Pancreas (tissue), 10 donors: ENCODE measurements around the gene ANKS1B. TPM values are rescaled to one million over a fixed set of nuclear protein-coding genes. Genes with fewer than 3 reads are reported as not detected.

ENCODE experiments used
- ATAC-seq, 4 donors: fragments of 200-7000 bp; cut with Tn5 transposase; one replicate each; pipeline versions ENCODE4 v1.8.0 to v1.9.1; 2020; ENCODE audit warnings: mild to moderate bottlenecking in 4 of 4, moderate library complexity in 4 of 4
- DNase-seq, 6 donors: peaks; one replicate each; pipeline ENCODE4 v3.0.0-alpha.2; 2020
- FAIRE-seq: peaks from 2 replicates; lab custom pipeline; 2012; peaks lifted over from hg19 to GRCh38; lab: Jason Lieb, UNC
- H3K27ac ChIP-seq, 4 donors: fragments of 200-600 bp; sonication (generic); 1 replicate in 3 of 4; 2 replicates in 1 of 4; pipeline versions ENCODE4 v1.5.0 to v1.8.0; 2020
- H3K27me3 ChIP-seq, 4 donors: fragments of 200-600 bp; one replicate each; pipeline ENCODE4 v1.8.0; 2021
- H3K36me3 ChIP-seq, 3 donors: fragments of 200-600 bp; sonication (generic) in 1 of 3; one replicate each; pipeline versions ENCODE4 v1.5.0 to v1.8.0; 2020 to 2021
- H3K4me1 ChIP-seq, 3 donors: fragments of 200-600 bp; one replicate each; pipeline ENCODE4 v1.8.0; 2021
- H3K4me3 ChIP-seq, 4 donors: fragments of 200-600 bp; sonication (generic) in 2 of 4; one replicate each; pipeline versions ENCODE4 v1.5.0 to v1.8.0; 2020 to 2021
- H3K9me3 ChIP-seq, 4 donors: fragments of 200-600 bp; one replicate each; pipeline ENCODE4 v1.8.0; 2021
- CTCF ChIP-seq, 4 donors: fragments of 200-600 bp; sonication (generic) in 3 of 4; IDR thresholded peaks; one replicate each; pipeline versions ENCODE4 v1.5.0 to v1.8.0; 2021; ENCODE audit warnings: antibody characterized with exemption in 4 of 4
- WGBS, 2 donors: extraction: QIAGEN DNeasy Blood & Tissue Kit; methylation state at CpG; one replicate each; pipeline ENCODE4 v1.1.7; 2013; 5-methylcytosine and 5-hydroxymethylcytosine counted together
- intact Hi-C, 3 donors: fragments of 100-400 bp; cut with DNase I; formaldehyde crosslinking; loops; one replicate each; pipeline versions ENCODE4 v1.11.1 to v1.14.2; 2022
- polyA plus RNA-seq, 2 donors: library from polyadenylated mRNA; stranded (reverse); fragments of 200-250 nt; gene quantifications; one replicate each; pipeline ENCODE4 v1.2.3, GENCODE V29; 2013
- total RNA-seq, 6 donors: library from RNA; stranded (reverse); fragmentation: NEBNext Ultra II Directional in 4 of 6; extraction: Animal tissue kit (Norgen Biotek cat#: 25700) in 4 of 6; gene quantifications; one replicate each; pipeline versions ENCODE4 v1.2.1 to v1.2.4, GENCODE V29; 2021 to 2023
- donor health status: healthy with polysubstance abuse.
- donor health status: DM: no; HTN: no; CAD: no; lungs with moderate emphysema.
- donor health status: DM: no; HTN: no; CAD: no.
- donor health status: control.
- donor health status: control.
- donor health status: Bipolar disorder and iron deficiency.
- donor health status: DM: yes; HTN: yes; CAD: no.
- donor health status: DM: no; HTN: no; CAD: no.
- donor health status: DM: no; HTN: no; CAD: no.
- donor health status: DM: yes; HTN: yes; CAD: no.

Gene ANKS1B
- total and polyA plus RNA-seq, 8 donors = 0.49 to 3.2 (median 1.9) TPM

- WGBS, 2 donors = 40 to 51% methylated on average over 3 of the region's 3 CpGs
- Histone ChIP-seq H3K36me3 (no peaks in the 10 kb centered on the region), H3K4me3 (no peak overlapping the region), H3K9me3 (no peaks in the 10 kb centered on the region), H3K27ac (no peak overlapping the region), H3K4me1 (no peaks in the 10 kb centered on the region), H3K27me3 (no peaks in the 10 kb centered on the region)
- TF ChIP-seq CTCF (IDR thresholded peaks at IDR 0.05) = no peak
- DNase-seq = no peak
- no peak for ATAC-seq
- intact Hi-C loops = no loop called here
- FAIRE-seq = no peak
Measured at GRCh38 chr12:99192489-99192888, 792.2 kb downstream of the ANKS1B start.

DNA sequence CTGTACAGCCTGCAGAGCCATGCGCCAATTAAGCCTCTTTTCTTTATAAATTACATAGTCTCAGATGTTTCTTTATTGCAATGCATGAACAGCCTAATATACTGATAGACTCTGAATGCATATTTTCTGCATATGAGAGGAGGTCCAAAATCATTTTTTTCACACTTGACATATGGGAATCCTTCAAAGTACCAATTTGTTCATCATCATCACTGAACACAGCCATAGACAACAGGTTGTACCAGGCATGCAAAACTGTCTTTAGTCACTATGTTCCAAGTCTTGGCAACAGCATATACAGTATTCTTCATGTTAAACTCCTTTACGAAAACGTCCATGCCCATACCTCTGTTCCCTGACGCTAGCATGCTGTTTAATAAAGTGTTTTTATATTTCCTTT lies 807.9 kb downstream of the ANKS1B start:
- no peak for ATAC-seq

DNA sequence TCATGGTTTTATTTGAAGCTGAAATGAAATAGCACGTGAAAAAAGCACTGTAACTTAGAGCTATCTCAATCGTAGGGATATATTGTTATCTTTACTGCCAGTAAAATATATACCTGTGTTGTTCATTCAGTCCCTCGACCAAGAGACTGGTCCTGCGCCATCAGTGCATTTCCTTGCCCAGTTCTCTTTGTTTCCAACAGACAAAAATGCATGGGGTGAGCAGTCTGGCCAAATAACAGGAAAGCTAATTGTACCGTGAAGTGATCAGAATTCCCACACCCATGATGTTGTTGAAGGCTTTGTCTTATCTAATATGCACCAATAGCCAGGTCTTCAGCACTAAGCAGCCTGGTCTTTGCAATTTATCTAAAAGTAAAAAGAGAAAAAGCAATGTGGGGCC lies 814.3 kb downstream of the ANKS1B start:
- intact Hi-C loops = no loop called here
- WGBS, 2 donors = 67 to 75% methylated on average over 5 of the region's 5 CpGs
- Histone ChIP-seq H3K36me3 (no peaks in the 10 kb centered on the region), H3K9me3 (no peaks in the 10 kb centered on the region), H3K27me3 (no peaks in the 10 kb centered on the region), H3K4me1 (no peaks in the 10 kb centered on the region), H3K27ac (no peak overlapping the region), H3K4me3 (no peak overlapping the region)
- no peak for DNase-seq
- no peak for FAIRE-seq
- no peak for TF ChIP-seq CTCF (IDR thresholded peaks at IDR 0.05)
- no peak for ATAC-seq

More for the DNA sequence above, 807.9 kb downstream of the ANKS1B start:
- TF ChIP-seq CTCF (IDR thresholded peaks at IDR 0.05) = no peak
- H3K36me3 ChIP-seq = no peaks in the 10 kb centered on the region
- WGBS, 2 donors = 59 to 72% methylated on average over 4 of the region's 4 CpGs
- no peak overlapping the region for H3K27ac ChIP-seq
- no peaks in the 10 kb centered on the region for H3K9me3 ChIP-seq
- H3K4me3 ChIP-seq = no peak overlapping the region
- intact Hi-C loops = no loop called here
- H3K27me3 ChIP-seq = no peaks in the 10 kb centered on the region
- FAIRE-seq (no peak), DNase-seq (no peak)
- no peaks in the 10 kb centered on the region for H3K4me1 ChIP-seq

DNA sequence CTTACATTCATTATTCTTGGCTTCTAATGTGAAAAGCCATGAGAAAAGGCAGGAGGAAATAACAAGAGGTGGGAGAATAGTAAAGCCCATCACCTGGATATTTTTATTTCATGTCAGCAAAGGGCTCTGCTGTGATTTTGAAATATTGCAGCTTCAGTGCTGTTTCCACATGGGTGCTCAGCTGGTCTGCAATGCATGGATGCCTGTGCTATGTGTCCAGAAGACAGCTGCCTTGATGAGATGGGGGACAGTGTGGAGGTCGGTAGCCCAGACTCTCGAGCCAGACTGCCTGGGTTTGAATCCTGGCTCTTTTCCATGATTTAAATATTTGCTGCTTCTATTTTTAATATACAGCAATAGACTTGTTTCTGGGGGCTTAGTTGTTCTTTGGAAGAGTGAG lies 814.7 kb downstream of the ANKS1B start:
- Histone ChIP-seq H3K9me3 (no peaks in the 10 kb centered on the region), H3K27me3 (no peaks in the 10 kb centered on the region), H3K27ac (no peak overlapping the region), H3K4me3 (no peak overlapping the region), H3K4me1 (no peaks in the 10 kb centered on the region), H3K36me3 (no peaks in the 10 kb centered on the region)
- no peak for DNase-seq
- no peak for ATAC-seq
- intact Hi-C loops = no loop called here
- no peak for FAIRE-seq
- no peak for TF ChIP-seq CTCF (IDR thresholded peaks at IDR 0.05)
- 54 to 82% methylated on average over 2 of the region's 2 CpGs for WGBS, 2 donors

DNA sequence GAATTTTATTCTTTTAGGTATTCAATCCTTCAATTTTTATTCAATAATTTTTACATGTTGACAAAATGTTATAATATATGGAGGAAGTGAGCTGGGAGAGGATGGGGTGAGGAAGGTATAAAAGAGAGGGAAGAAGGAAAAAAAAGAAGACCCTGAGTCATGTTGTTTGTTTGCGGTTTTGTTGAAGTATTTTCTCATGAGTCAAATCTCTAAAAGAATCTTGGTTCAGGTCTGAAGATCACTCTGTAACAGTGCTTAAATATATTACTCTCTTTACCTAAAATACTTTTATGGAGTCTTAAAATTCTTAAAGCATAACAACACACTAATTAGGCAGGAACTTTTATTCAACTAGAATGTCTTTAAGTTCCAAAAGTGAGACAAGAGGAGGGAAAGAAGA lies 826.8 kb downstream of the ANKS1B start:
- no peaks in the 10 kb centered on the region for H3K36me3 ChIP-seq
- WGBS, 2 donors = 76 to 83% methylated on average over 1 of the region's 1 CpG
- peaks cover 0 to 4% (median 0%) of the 10 kb centered on the region in 4 donors for H3K27me3 ChIP-seq
- no peaks in the 10 kb centered on the region for H3K4me1 ChIP-seq
- DNase-seq (no peak), FAIRE-seq (no peak), ATAC-seq (no peak)
- TF ChIP-seq CTCF (IDR thresholded peaks at IDR 0.05) = no peak
- intact Hi-C loops = no loop called here
- no peaks in the 10 kb centered on the region for H3K9me3 ChIP-seq
- no peak overlapping the region for H3K4me3 ChIP-seq
- H3K27ac ChIP-seq = no peak overlapping the region
